HepG2 (cell line): ENCODE results near the gene DNAI2. TPM values are rescaled to one million over a fixed set of nuclear protein-coding genes. Genes with fewer than 3 reads are reported as not detected.

Source experiments
- ATAC-seq: fragments of 200-7000 bp; cut with Tn5 transposase; 3 replicates; pipeline ENCODE4 v1.9.1; 2020; ENCODE audit warnings: mild to moderate bottlenecking, moderate library complexity
- BruUV-seq: library from RNA; stranded (reverse); fragments of 400-500 nt; replicated peaks from 2 replicates; lab custom pipeline; 2021; lab: Mats Ljungman, UMichigan
- CTCF ChIA-PET: fragments of 300-600 bp; formaldehyde crosslinking; extraction: SDS; loops from one replicate; lab custom pipeline; 2021; ENCODE audit warnings: low total read pairs, inconsistent platforms, low intra/inter-chr PET ratio; lab: Yijun Ruan, JAX
- POLR2A ChIA-PET: fragments of 350-600 bp; sonication (Branson Sonifier 250); formaldehyde crosslinking; loops from one replicate; lab custom pipeline; 2020; ENCODE audit warnings: antibody characterized with exemption, inconsistent platforms; lab: Yijun Ruan, JAX
- DNase-seq: peaks from one replicate; pipeline ENCODE4 v3.0.0-alpha.2; 2015; ENCODE audit warnings: low spot score
- FAIRE-seq: peaks from 3 replicates; lab custom pipeline; 2011; peaks lifted over from hg19 to GRCh38; lab: Jason Lieb, UNC
- H2AFZ ChIP-seq: one replicate; pipeline ENCODE4 v1.6.1; 2011; ENCODE audit warnings: low read length, inconsistent platforms
- H3K27ac ChIP-seq: fragments of 300-600 bp; 3 replicates; pipeline ENCODE4 v1.8.0; 2011; ENCODE audit warnings: mixed run types, mild to moderate bottlenecking, mixed read lengths, low read length, inconsistent platforms; ENCODE audit not compliant: insufficient read depth; ENCODE audit errors: extremely low read length
- H3K27me3 ChIP-seq, 2 experiments: fragments of 200-600 bp in 1 of 2; 2 replicates in 1 of 2; 3 replicates in 1 of 2; pipeline versions ENCODE4 v1.6.0 to v1.8.0; 2011; ENCODE audit warnings: low read length in 2 of 2, mild to moderate bottlenecking in 2 of 2, moderate library complexity in 2 of 2, inconsistent platforms in 1 of 2; ENCODE audit not compliant: insufficient read depth in 2 of 2, control insufficient read depth in 1 of 2
- H3K36me3 ChIP-seq, 2 experiments: fragments of 200-600 bp in 1 of 2; replicated peaks in 1 of 2; 2 replicates in 1 of 2; 3 replicates in 1 of 2; pipeline versions ENCODE4 v1.5.1 to v1.8.0; 2011; ENCODE audit warnings: low read length in 2 of 2, inconsistent platforms in 1 of 2; ENCODE audit not compliant: insufficient read depth in 2 of 2, control insufficient read depth in 1 of 2
- H3K4me1 ChIP-seq: 2 replicates; pipeline ENCODE4 v1.5.1; 2012; ENCODE audit warnings: low read length, inconsistent platforms; ENCODE audit not compliant: insufficient read depth
- H3K4me2 ChIP-seq: 2 replicates; pipeline ENCODE4 v1.6.0; 2011; ENCODE audit warnings: low read depth, low read length, inconsistent platforms
- H3K4me3 ChIP-seq, 3 experiments: fragments of 200-600 bp in 1 of 3; sonication (generic), shearing (Covaris generic) in 1 of 3; replicated peaks in 1 of 3; 2 replicates each; pipeline ENCODE4 v1.5.1; 2011 to 2016; ENCODE audit warnings: low read length in 3 of 3, inconsistent platforms in 2 of 3, low read depth in 2 of 3, mild to moderate bottlenecking in 2 of 3, control low read depth in 1 of 3, mixed read lengths in 1 of 3; ENCODE audit not compliant: insufficient read depth in 1 of 3
- H3K79me2 ChIP-seq: one replicate; pipeline ENCODE4 v1.6.1; 2011; ENCODE audit warnings: low read length, inconsistent platforms; ENCODE audit not compliant: insufficient read depth
- H3K9ac ChIP-seq: 2 replicates; pipeline ENCODE4 v1.6.0; 2011; ENCODE audit warnings: mild to moderate bottlenecking, low read depth, low read length, inconsistent platforms; ENCODE audit not compliant: insufficient read depth
- H3K9me3 ChIP-seq: 2 replicates; pipeline ENCODE4 v1.5.1; 2012; ENCODE audit warnings: mild to moderate bottlenecking, low read length
- H4K20me1 ChIP-seq: 2 replicates; pipeline ENCODE4 v1.6.0; 2011; ENCODE audit warnings: inconsistent platforms, mild to moderate bottlenecking, low read length, moderate library complexity; ENCODE audit not compliant: insufficient read depth
- AGO2 ChIP-seq: fragments of 200-400 bp; formaldehyde crosslinking; optimal IDR thresholded peaks from 2 replicates; pipeline ENCODE3; 2017; ENCODE audit warnings: mild to moderate bottlenecking, low read depth, low read length, moderate library complexity
- BRCA1 ChIP-seq: sonication (generic); formaldehyde crosslinking; IDR thresholded peaks from 2 replicates; pipeline ENCODE4 v1.4.0; 2020; ENCODE audit warnings: missing genetic modification reagents
- SNAPC2 ChIP-seq: sonication (generic); formaldehyde crosslinking; IDR thresholded peaks from 2 replicates; pipeline ENCODE4 v1.8.1; 2022; ENCODE audit warnings: mild to moderate bottlenecking, missing genetic modification reagents
- ZNF674 ChIP-seq: sonication (generic); formaldehyde crosslinking; IDR thresholded peaks from 2 replicates; pipeline ENCODE4 v1.5.0; 2020; ENCODE audit warnings: low read depth, mild to moderate bottlenecking, missing genetic modification reagents
- WGBS: methylation state at CpG from one replicate; pipeline ENCODE4 v1.1.6; 2017; ENCODE audit warnings: low lambda C conversion rate; 5-methylcytosine and 5-hydroxymethylcytosine counted together
- in situ Hi-C: cut with HindIII; loops from 2 replicates; pipeline ENCODE4 v1.10.0; 2017; ENCODE audit warnings: low pct_unique_long_range_greater_than_20kb; ENCODE audit not compliant: extremely low pct_ligation_motif_present
- intact Hi-C: fragments of 100-400 bp; cut with micrococcal nuclease; formaldehyde crosslinking; loops from one replicate; pipeline ENCODE4 v1.10.0; 2022; ENCODE audit not compliant: unreplicated experiment
- polyA plus RNA-seq, 8 experiments: library from polyadenylated mRNA; depleted of rRNA in 3 of 8; stranded (reverse) in 7 of 8; unstranded in 1 of 8; fragments of >200 nt; fragmentation: Illumina TruSeq in 4 of 8; extraction: Trizol in 4 of 8; gene quantifications; 2 replicates each; pipeline versions ENCODE4 v1.2.1 to v1.2.3, GENCODE V29; 2011 to 2016; ENCODE audit warnings: low read depth in 4 of 8, missing spikeins in 1 of 8, mixed read lengths in 1 of 8; ENCODE audit not compliant: insufficient read depth in 1 of 8
- total RNA-seq, 5 experiments: library from RNA; depleted of rRNA; stranded (reverse); fragments of >200 nt; fragmentation: Illumina TruSeq; extraction: Trizol; gene quantifications; 2 replicates each; pipeline ENCODE4 v1.2.3, GENCODE V29; 2016; ENCODE audit warnings: low read depth in 1 of 5
- TF ChIP-seq, protein P1 (sequence below): sonication (generic); formaldehyde crosslinking; IDR thresholded peaks from 2 replicates; pipeline ENCODE4 v1.5.1; 2020; ENCODE audit warnings: mild to moderate bottlenecking, missing genetic modification reagents, moderate library complexity
- TF ChIP-seq, protein P2 (sequence below): sonication (generic); formaldehyde crosslinking; IDR thresholded peaks from 2 replicates; pipeline ENCODE4 v1.5.1; 2020; ENCODE audit warnings: mild to moderate bottlenecking, missing genetic modification reagents, moderate library complexity
- TF ChIP-seq, protein P3 (sequence below), 2 experiments: fragments of 450-650 bp in 1 of 2; sonication (generic) in 1 of 2; formaldehyde crosslinking; IDR thresholded peaks; 2 replicates each; pipeline versions ENCODE4 v1.5.0 to v1.8.0; 2020 to 2022; ENCODE audit warnings: mild to moderate bottlenecking in 1 of 2, missing genetic modification reagents in 1 of 2

The DNAI2 gene
- total and polyA plus RNA-seq, 2 of the 13 experiments (the other 11 are each of a cell fraction or from before 2014, with no cell fraction given): not detected

DNA sequence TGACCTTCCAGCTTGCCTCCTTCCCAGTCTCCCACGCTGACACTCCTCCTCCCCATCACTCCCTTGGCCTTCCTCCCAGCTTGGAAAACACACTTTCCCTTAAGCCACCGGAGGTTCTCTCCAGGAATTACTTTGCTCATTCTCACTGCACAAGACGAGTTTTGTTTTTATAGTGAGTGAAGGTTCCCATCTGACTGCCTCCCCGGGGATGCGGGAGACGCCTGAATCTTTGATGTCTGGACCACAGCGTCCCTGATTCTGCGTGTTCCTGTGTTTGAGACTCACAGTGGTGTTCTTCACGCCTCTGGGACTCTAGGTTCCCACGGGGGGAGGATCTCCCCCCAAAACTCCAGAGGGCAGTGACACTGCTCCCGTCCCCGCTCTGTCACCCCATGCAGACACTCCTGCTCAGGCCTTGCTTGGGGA lies 2.0 kb downstream of the DNAI2 start:
- Histone ChIP-seq H3K79me2 (no peaks in the 10 kb centered on the region), H3K9me3 (no peaks in the 10 kb centered on the region), H3K27ac (no peak overlapping the region), H3K4me2 (no peak overlapping the region), H3K9ac (no peak overlapping the region), H3K27me3 (peaks cover 6 to 49% of the 10 kb centered on the region in 2 experiments), H3K4me1 (no peaks in the 10 kb centered on the region), H2AFZ (no peak overlapping the region), H4K20me1 (no peaks in the 10 kb centered on the region), H3K4me3 (no peak overlapping the region), H3K36me3 (no peaks in the 10 kb centered on the region)
- WGBS: 39% methylated on average over 8 of the region's 12 CpGs
- FAIRE-seq (no peak), ATAC-seq (no peak), DNase-seq (no peak)
- no TSS peak for BruUV-seq
- in situ Hi-C loops (no loop called here), intact Hi-C loops (no loop called here)
- TF ChIP-seq, protein P1, sequence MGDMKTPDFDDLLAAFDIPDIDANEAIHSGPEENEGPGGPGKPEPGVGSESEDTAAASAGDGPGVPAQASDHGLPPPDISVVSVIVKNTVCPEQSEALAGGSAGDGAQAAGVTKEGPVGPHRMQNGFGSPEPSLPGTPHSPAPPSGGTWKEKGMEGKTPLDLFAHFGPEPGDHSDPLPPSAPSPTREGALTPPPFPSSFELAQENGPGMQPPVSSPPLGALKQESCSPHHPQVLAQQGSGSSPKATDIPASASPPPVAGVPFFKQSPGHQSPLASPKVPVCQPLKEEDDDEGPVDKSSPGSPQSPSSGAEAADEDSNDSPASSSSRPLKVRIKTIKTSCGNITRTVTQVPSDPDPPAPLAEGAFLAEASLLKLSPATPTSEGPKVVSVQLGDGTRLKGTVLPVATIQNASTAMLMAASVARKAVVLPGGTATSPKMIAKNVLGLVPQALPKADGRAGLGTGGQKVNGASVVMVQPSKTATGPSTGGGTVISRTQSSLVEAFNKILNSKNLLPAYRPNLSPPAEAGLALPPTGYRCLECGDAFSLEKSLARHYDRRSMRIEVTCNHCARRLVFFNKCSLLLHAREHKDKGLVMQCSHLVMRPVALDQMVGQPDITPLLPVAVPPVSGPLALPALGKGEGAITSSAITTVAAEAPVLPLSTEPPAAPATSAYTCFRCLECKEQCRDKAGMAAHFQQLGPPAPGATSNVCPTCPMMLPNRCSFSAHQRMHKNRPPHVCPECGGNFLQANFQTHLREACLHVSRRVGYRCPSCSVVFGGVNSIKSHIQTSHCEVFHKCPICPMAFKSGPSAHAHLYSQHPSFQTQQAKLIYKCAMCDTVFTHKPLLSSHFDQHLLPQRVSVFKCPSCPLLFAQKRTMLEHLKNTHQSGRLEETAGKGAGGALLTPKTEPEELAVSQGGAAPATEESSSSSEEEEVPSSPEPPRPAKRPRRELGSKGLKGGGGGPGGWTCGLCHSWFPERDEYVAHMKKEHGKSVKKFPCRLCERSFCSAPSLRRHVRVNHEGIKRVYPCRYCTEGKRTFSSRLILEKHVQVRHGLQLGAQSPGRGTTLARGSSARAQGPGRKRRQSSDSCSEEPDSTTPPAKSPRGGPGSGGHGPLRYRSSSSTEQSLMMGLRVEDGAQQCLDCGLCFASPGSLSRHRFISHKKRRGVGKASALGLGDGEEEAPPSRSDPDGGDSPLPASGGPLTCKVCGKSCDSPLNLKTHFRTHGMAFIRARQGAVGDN (CRISPR knock-in tag): no peak
- no peak for TF ChIP-seq AGO2
- TF ChIP-seq, protein P2, sequence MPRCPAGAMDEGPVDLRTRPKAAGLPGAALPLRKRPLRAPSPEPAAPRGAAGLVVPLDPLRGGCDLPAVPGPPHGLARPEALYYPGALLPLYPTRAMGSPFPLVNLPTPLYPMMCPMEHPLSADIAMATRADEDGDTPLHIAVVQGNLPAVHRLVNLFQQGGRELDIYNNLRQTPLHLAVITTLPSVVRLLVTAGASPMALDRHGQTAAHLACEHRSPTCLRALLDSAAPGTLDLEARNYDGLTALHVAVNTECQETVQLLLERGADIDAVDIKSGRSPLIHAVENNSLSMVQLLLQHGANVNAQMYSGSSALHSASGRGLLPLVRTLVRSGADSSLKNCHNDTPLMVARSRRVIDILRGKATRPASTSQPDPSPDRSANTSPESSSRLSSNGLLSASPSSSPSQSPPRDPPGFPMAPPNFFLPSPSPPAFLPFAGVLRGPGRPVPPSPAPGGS (CRISPR knock-in tag): no peak
- no peak for TF ChIP-seq BRCA1
- TF ChIP-seq SNAPC2 (CRISPR knock-in tag): no peak
- TF ChIP-seq, protein P3, sequence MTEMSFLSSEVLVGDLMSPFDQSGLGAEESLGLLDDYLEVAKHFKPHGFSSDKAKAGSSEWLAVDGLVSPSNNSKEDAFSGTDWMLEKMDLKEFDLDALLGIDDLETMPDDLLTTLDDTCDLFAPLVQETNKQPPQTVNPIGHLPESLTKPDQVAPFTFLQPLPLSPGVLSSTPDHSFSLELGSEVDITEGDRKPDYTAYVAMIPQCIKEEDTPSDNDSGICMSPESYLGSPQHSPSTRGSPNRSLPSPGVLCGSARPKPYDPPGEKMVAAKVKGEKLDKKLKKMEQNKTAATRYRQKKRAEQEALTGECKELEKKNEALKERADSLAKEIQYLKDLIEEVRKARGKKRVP (CRISPR knock-in tag; IDR thresholded peaks at IDR 0.05): no peak
- TF ChIP-seq ZNF674 (CRISPR knock-in tag): no peak
- ChIA-PET CTCF (no interaction called here), POLR2A (interaction anchor here (0.6 kb wide), 1 partner anchor 1876 kb away, joined by 3 read pairs; no protein-coding TSS in a partner anchor)
